Left renal cortex interstitium (tissue), 4 donors: ENCODE measurements around the gene RAPGEF5. TPM values are rescaled to one million over a fixed set of nuclear protein-coding genes. Genes with fewer than 3 reads are reported as not detected.

Experiments used
- DNase-seq, 4 donors: peaks; one replicate each; pipeline ENCODE4 v3.0.0-alpha.2; 2013; ENCODE audit warnings: low read depth in 4 of 4, low spot score in 2 of 4, missing footprints in 1 of 4
- polyA plus RNA-seq, 4 donors: library from polyadenylated mRNA; unstranded; fragments of 120-200 nt; gene quantifications; one replicate each; pipeline ENCODE4 v1.2.1, GENCODE V29; 2013; ENCODE audit not compliant: insufficient read length in 4 of 4

The RAPGEF5 gene
- polyA plus RNA-seq, 4 donors, result 35.0 to 43.9 (median 37.7) TPM

GRCh38 chr7:22350466-22351328 lies 6.3 kb downstream of the RAPGEF5 start:
- no peak for DNase-seq

- DNase-seq, result no peak
These were observed 8.6 kb downstream of the RAPGEF5 start for GRCh38 chr7:22348379-22348778.

- no peak for DNase-seq
These were observed 10.4 kb downstream of the RAPGEF5 start for GRCh38 chr7:22346383-22347107.

- no peak for DNase-seq
These were observed 12.3 kb downstream of the RAPGEF5 start for GRCh38 chr7:22344655-22345054.

GRCh38 chr7:22343612-22344011 lies 13.3 kb downstream of the RAPGEF5 start:
- DNase-seq, result no peak

- DNase-seq, result no peak
These were observed 13.9 kb downstream of the RAPGEF5 start for GRCh38 chr7:22343071-22343470.

- DNase-seq, result no peak
These were observed 17.1 kb downstream of the RAPGEF5 start for GRCh38 chr7:22339725-22340390.

GRCh38 chr7:22338877-22339276 lies 18.1 kb downstream of the RAPGEF5 start:
- DNase-seq, result no peak

- DNase-seq, result no peak
These were observed 18.5 kb downstream of the RAPGEF5 start for GRCh38 chr7:22338411-22338810.

GRCh38 chr7:22333680-22334141 lies 23.2 kb downstream of the RAPGEF5 start:
- DNase-seq, result no peak

GRCh38 chr7:22332461-22332870 lies 24.5 kb downstream of the RAPGEF5 start:
- no peak for DNase-seq

- no peak for DNase-seq
These were observed 25.2 kb downstream of the RAPGEF5 start for GRCh38 chr7:22331704-22332103.

GRCh38 chr7:22330903-22331302 lies 26.1 kb downstream of the RAPGEF5 start:
- DNase-seq, result no peak

GRCh38 chr7:22329816-22330524 lies 27.0 kb downstream of the RAPGEF5 start:
- DNase-seq, result no peak

- DNase-seq, result no peak
These were observed 30.8 kb downstream of the RAPGEF5 start for GRCh38 chr7:22326181-22326580.

GRCh38 chr7:22325671-22326070 lies 31.3 kb downstream of the RAPGEF5 start:
- no peak for DNase-seq

- DNase-seq, result no peak
These were observed 33.2 kb downstream of the RAPGEF5 start for GRCh38 chr7:22323714-22324113.

- no peak for DNase-seq
These were observed 36.5 kb downstream of the RAPGEF5 start for GRCh38 chr7:22320416-22320815.

- DNase-seq, result no peak
These were observed 37.2 kb downstream of the RAPGEF5 start for GRCh38 chr7:22319424-22320403.
